ENCODE data around the gene ANKRD66. TPM values are rescaled to one million over a fixed set of nuclear protein-coding genes. Genes with fewer than 3 reads are reported as not detected.
"Not testable (repeated sequence)": the region's sequence is repeated elsewhere in the genome, so short reads cannot be mapped to it uniquely, and the experiment has no call there.

Gene ANKRD66
- total RNA-seq, 6 experiments from 2014 or later = not detected

GRCh38 chr6:46760925-46761324 is 14.2 kb downstream of the ANKRD66 start:
- no peaks in the 10 kb centered on the region for H3K4me1 Mint-ChIP-seq (ENCODE audit: low read depth)
- H3K4me3 Mint-ChIP-seq = no peak overlapping the region
- H3K9me3 Mint-ChIP-seq = peaks cover 16% of the 10 kb centered on the region; the same call in 1 of the 2 replicates
- TF ChIP-seq CTCF (IDR thresholded peaks at IDR 0.05) = no peak
- no peak overlapping the region for H3K27ac Mint-ChIP-seq
- DNase-seq = no peak
- no peaks in the 10 kb centered on the region for H3K27me3 Mint-ChIP-seq (ENCODE audit: insufficient read depth)
- no peaks in the 10 kb centered on the region for H3K36me3 Mint-ChIP-seq (ENCODE audit: low read depth)

- H3K36me3 Mint-ChIP-seq (ENCODE audit: low read depth) = no peaks in the 10 kb centered on the region
- H3K4me3 Mint-ChIP-seq = no peak overlapping the region
- H3K9me3 Mint-ChIP-seq = peaks cover 21% of the 10 kb centered on the region; the same call in 1 of the 2 replicates
- no peaks in the 10 kb centered on the region; the same call in 1 of the 2 replicates for H3K27me3 Mint-ChIP-seq (ENCODE audit: insufficient read depth)
- no peak overlapping the region for H3K27ac Mint-ChIP-seq
- no peak for DNase-seq
- H3K4me1 Mint-ChIP-seq (ENCODE audit: low read depth) = no peaks in the 10 kb centered on the region
- no peak for TF ChIP-seq CTCF (IDR thresholded peaks at IDR 0.05)
These were observed 16.7 kb downstream of the ANKRD66 start for GRCh38 chr6:46763466-46763865.

GRCh38 chr6:46764280-46764679 is 17.5 kb downstream of the ANKRD66 start:
- DNase-seq; H3K36me3 Mint-ChIP-seq (ENCODE audit: low read depth); H3K27ac Mint-ChIP-seq; H3K27me3 Mint-ChIP-seq (ENCODE audit: insufficient read depth); H3K4me3 Mint-ChIP-seq; H3K4me1 Mint-ChIP-seq (ENCODE audit: low read depth): not testable (repeated sequence)
- peaks cover 21% of the 10 kb centered on the region; the same call in 1 of the 2 replicates for H3K9me3 Mint-ChIP-seq

- no peak for DNase-seq
- TF ChIP-seq CTCF (IDR thresholded peaks at IDR 0.05) = no peak
- H3K4me3 Mint-ChIP-seq = no peak overlapping the region
These were observed 18.2 kb downstream of the ANKRD66 start for GRCh38 chr6:46764961-46765360.

GRCh38 chr6:46772016-46772415 is 25.3 kb downstream of the ANKRD66 start:
- DNase-seq = no peak
- Mint-ChIP-seq H3K4me3 (no peak overlapping the region), H3K27ac (no peak overlapping the region), H3K36me3 (ENCODE audit: low read depth) (no peaks in the 10 kb centered on the region), H3K9me3 (peaks cover 14% of the 10 kb centered on the region), H3K27me3 (ENCODE audit: insufficient read depth) (peaks cover 2% of the 10 kb centered on the region; the same call in 1 of the 2 replicates), H3K4me1 (ENCODE audit: low read depth) (no peaks in the 10 kb centered on the region)
- no peak for TF ChIP-seq CTCF (IDR thresholded peaks at IDR 0.05)

More at GRCh38 chr6:46764961-46765360, 18.2 kb downstream of the ANKRD66 start:
- Mint-ChIP-seq H3K9me3 (peaks cover 21% of the 10 kb centered on the region; the same call in 1 of the 2 replicates), H3K4me1 (ENCODE audit: low read depth) (no peaks in the 10 kb centered on the region), H3K36me3 (ENCODE audit: low read depth) (no peaks in the 10 kb centered on the region), H3K27ac (no peak overlapping the region), H3K27me3 (ENCODE audit: insufficient read depth) (no peaks in the 10 kb centered on the region; the same call in 1 of the 2 replicates)

- Mint-ChIP-seq H3K36me3 (ENCODE audit: low read depth) (no peaks in the 10 kb centered on the region), H3K9me3 (peaks cover 14% of the 10 kb centered on the region)
These were observed 26.0 kb downstream of the ANKRD66 start for GRCh38 chr6:46772762-46773161.

More at GRCh38 chr6:46772762-46773161, 26.0 kb downstream of the ANKRD66 start:
- no peak for DNase-seq
- Mint-ChIP-seq H3K27ac (no peak overlapping the region), H3K4me1 (ENCODE audit: low read depth) (no peaks in the 10 kb centered on the region), H3K4me3 (no peak overlapping the region), H3K27me3 (ENCODE audit: insufficient read depth) (peaks cover 2% of the 10 kb centered on the region; the same call in 1 of the 2 replicates)
- TF ChIP-seq CTCF (IDR thresholded peaks at IDR 0.05) = no peak
